ENCODE measurements around the gene INHBB.

GRCh38 chr2:120390381-120391055 is 44.6 kb downstream of the INHBB start:
- TF ChIP-seq CTCF (IDR thresholded peaks at IDR 0.05; ENCODE audit: insufficient read depth, low read length) (no peak), POLR2AphosphoS5 (IDR thresholded peaks at IDR 0.05; ENCODE audit: low read depth) (no peak), GABPA (IDR thresholded peaks at IDR 0.05; ENCODE audit: low read depth) (no peak), REST (IDR thresholded peaks at IDR 0.05; ENCODE audit: insufficient replicate concordance, low read depth) (no peak), SPI1 (IDR thresholded peaks at IDR 0.05; ENCODE audit: borderline replicate concordance, low read depth) (no peak)
